B cell (primary cell): Measurements from ENCODE around the gene FMNL2. TPM values are rescaled to one million over a fixed set of nuclear protein-coding genes. Genes with fewer than 3 reads are reported as not detected.

ENCODE experiments used
- ATAC-seq: fragments of 200-7000 bp; cut with Tn5 transposase; one replicate; pipeline ENCODE4 v1.10.0; 2021; ENCODE audit warnings: low read depth, mild to moderate bottlenecking, moderate number of reproducible peaks, moderate library complexity
- CTCF ChIA-PET: fragments of 350-600 bp; sonication (Branson Sonifier 250); formaldehyde crosslinking; loops from one replicate; lab custom pipeline; 2021; ENCODE audit warnings: antibody characterized with exemption, inconsistent platforms; lab: Charles Lee
- POLR2A ChIA-PET: fragments of 350-600 bp; sonication (Branson Sonifier 250); formaldehyde crosslinking; loops from one replicate; lab custom pipeline; 2021; ENCODE audit warnings: antibody characterized with exemption; lab: Charles Lee
- DNase-seq: peaks from one replicate; pipeline ENCODE4 v3.0.0; 2013
- H2AFZ ChIP-seq: 2 replicates; pipeline ENCODE4 v1.6.1; 2012; ENCODE audit warnings: mild to moderate bottlenecking, low read depth, low read length; ENCODE audit not compliant: insufficient read depth, poor library complexity, severe bottlenecking
- H3K27ac ChIP-seq, 2 donors: 1 replicate in 1 of 2; 2 replicates in 1 of 2; pipeline ENCODE4 v1.5.1; 2012 to 2013; ENCODE audit warnings: low read length in 2 of 2, mild to moderate bottlenecking in 2 of 2, moderate library complexity in 1 of 2
- H3K27me3 ChIP-seq, 4 experiments: fragments of 200-600 bp in 1 of 4; sonication (generic) in 1 of 4; replicated peaks in 1 of 4; 1 replicate in 2 of 4; 2 replicates in 2 of 4; pipeline versions ENCODE4 v1.6.1 to v1.7.0; 2013 to 2016; ENCODE audit warnings: low read length in 3 of 4, mild to moderate bottlenecking in 2 of 4, mixed read lengths in 1 of 4, moderate library complexity in 1 of 4; ENCODE audit not compliant: insufficient read depth in 4 of 4, control insufficient read depth in 3 of 4; ENCODE audit errors: control extremely low read depth in 1 of 4
- H3K36me3 ChIP-seq, 2 experiments: replicated peaks in 1 of 2; 1 replicate in 1 of 2; 2 replicates in 1 of 2; pipeline versions ENCODE4 v1.6.1 to v1.7.1; 2013; ENCODE audit warnings: low read length in 1 of 2; ENCODE audit not compliant: insufficient read depth in 2 of 2, control insufficient read depth in 1 of 2; ENCODE audit errors: control extremely low read depth in 1 of 2, extremely low read depth in 1 of 2
- H3K4me1 ChIP-seq, 2 donors: fragments of 200-600 bp in 1 of 2; sonication (generic) in 1 of 2; 1 replicate in 1 of 2; 2 replicates in 1 of 2; pipeline versions ENCODE4 v1.5.1 to v1.6.1; 2013 to 2017; ENCODE audit warnings: low read length in 2 of 2; ENCODE audit not compliant: control insufficient read depth in 2 of 2, insufficient read depth in 2 of 2
- H3K4me2 ChIP-seq: replicated peaks from 2 replicates; pipeline ENCODE3; 2012; ENCODE audit warnings: mild to moderate bottlenecking, low read depth, low read length; ENCODE audit not compliant: poor library complexity, severe bottlenecking
- H3K4me3 ChIP-seq, 5 experiments: fragments of 200-600 bp in 1 of 5; sonication (generic) in 1 of 5; 1 replicate in 3 of 5; 2 replicates in 2 of 5; pipeline versions ENCODE4 v1.5.1 to v1.7.0; 2011 to 2016; ENCODE audit warnings: low read length in 4 of 5, mild to moderate bottlenecking in 4 of 5, low read depth in 2 of 5, control low read depth in 1 of 5, moderate library complexity in 1 of 5; ENCODE audit not compliant: insufficient read depth in 1 of 5; ENCODE audit errors: control extremely low read depth in 1 of 5, extremely low read depth in 1 of 5
- H3K79me2 ChIP-seq: fragments of 200-600 bp; sonication (generic); one replicate; pipeline ENCODE4 v1.6.0; 2016; ENCODE audit warnings: low read length; ENCODE audit not compliant: control insufficient read depth, insufficient read depth
- H3K9ac ChIP-seq: fragments of 200-600 bp; sonication (generic); 2 replicates; pipeline ENCODE4 v1.6.1; 2017; ENCODE audit warnings: mild to moderate bottlenecking, low read length, moderate library complexity
- H3K9me3 ChIP-seq, 3 donors: one replicate each; pipeline versions ENCODE4 v1.6.1 to v1.7.1; 2013; ENCODE audit warnings: low read length in 2 of 3; ENCODE audit not compliant: control insufficient read depth in 2 of 3, insufficient read depth in 1 of 3; ENCODE audit errors: control extremely low read depth in 1 of 3
- H4K20me1 ChIP-seq: 2 replicates; pipeline ENCODE4 v1.6.0; 2012; ENCODE audit warnings: mild to moderate bottlenecking, low read length; ENCODE audit not compliant: insufficient read depth, control insufficient read depth, poor library complexity, severe bottlenecking
- H3K27ac Mint-ChIP-seq: one replicate; pipeline ENCODE4 v1.8.0; 2021; ENCODE audit warnings: mixed read lengths
- H3K27me3 Mint-ChIP-seq: one replicate; pipeline ENCODE4 v1.8.0; 2021; ENCODE audit warnings: mixed read lengths
- H3K4me1 Mint-ChIP-seq: one replicate; pipeline ENCODE4 v1.8.0; 2021; ENCODE audit warnings: mixed read lengths
- H3K4me3 Mint-ChIP-seq: one replicate; pipeline ENCODE4 v1.8.0; 2021; ENCODE audit warnings: mixed read lengths
- H3K9me3 Mint-ChIP-seq: one replicate; pipeline ENCODE4 v1.8.0; 2022; ENCODE audit warnings: mixed read lengths; ENCODE audit not compliant: insufficient read depth
- EZH2 ChIP-seq: IDR thresholded peaks from 2 replicates; pipeline ENCODE4 v1.6.1; 2012; ENCODE audit warnings: borderline replicate concordance, low read depth, mild to moderate bottlenecking, moderate library complexity, low read length; ENCODE audit not compliant: insufficient read depth, poor library complexity, severe bottlenecking
- WGBS: methylation state at CpG from one replicate; pipeline ENCODE4 v1.1.5; 2013; ENCODE audit warnings: missing lambda C conversion rate; ENCODE audit not compliant: insufficient coverage; 5-methylcytosine and 5-hydroxymethylcytosine counted together
- intact Hi-C: fragments of 100-400 bp; cut with micrococcal nuclease; formaldehyde crosslinking; loops from one replicate; pipeline ENCODE4 v1.10.0; 2022
- polyA plus RNA-seq: library from polyadenylated mRNA; depleted of rRNA; stranded (reverse); fragments of >200 nt; gene quantifications from 2 replicates; pipeline ENCODE4 v1.2.3, GENCODE V29; 2012
- total RNA-seq, 2 donors: library from RNA; stranded (reverse); fragments of 120-200 nt in 1 of 2; gene quantifications; 1 replicate in 1 of 2; 2 replicates in 1 of 2; pipeline versions ENCODE4 v1.2.3 to v1.2.4, GENCODE V29; 2013 to 2022
- TF ChIP-seq, protein P1 (sequence below): fragments of 200-600 bp; IDR thresholded peaks from one replicate; pipeline ENCODE4 v1.8.0; 2022; ENCODE audit warnings: antibody characterized with exemption, mild to moderate bottlenecking

Gene FMNL2
- total and polyA plus RNA-seq, 2 donors (not counting 1 experiment from before 2014, with no cell fraction given): 0.73 to 8.8 TPM

DNA sequence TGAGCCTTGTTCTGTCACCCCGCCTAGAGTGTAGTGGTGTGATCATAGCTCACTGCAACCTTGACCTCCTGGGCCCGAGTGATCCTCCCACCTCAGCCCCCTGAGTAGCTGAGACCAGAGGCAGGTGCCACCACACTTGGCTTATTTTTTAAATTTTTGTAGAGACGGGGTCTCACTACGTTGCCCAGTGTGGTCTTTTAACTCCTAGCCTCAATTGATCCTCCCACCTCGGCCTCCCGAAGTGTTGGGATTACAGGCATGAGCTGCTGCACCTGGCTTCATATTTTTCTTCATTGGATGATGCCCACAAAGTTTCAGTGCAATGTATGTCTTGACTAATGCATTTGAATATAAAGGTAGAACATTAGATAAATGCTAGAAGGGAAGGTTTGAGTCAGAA is 120.8 kb downstream of the FMNL2 start:
- no peaks in the 10 kb centered on the region for H3K9me3 ChIP-seq
- no peak overlapping the region for H3K27ac Mint-ChIP-seq
- H3K4me3 Mint-ChIP-seq: no peak overlapping the region
- H3K27ac ChIP-seq: no peak overlapping the region
- POLR2A ChIA-PET: no interaction called here
- no peak for DNase-seq
- H3K9ac ChIP-seq: no peak overlapping the region
- H3K4me1 ChIP-seq: no peaks in the 10 kb centered on the region
- WGBS: 90% methylated on average over 3 of the region's 6 CpGs
- intact Hi-C loops: no loop called here
- no peak for TF ChIP-seq EZH2
- TF ChIP-seq, protein P1, sequence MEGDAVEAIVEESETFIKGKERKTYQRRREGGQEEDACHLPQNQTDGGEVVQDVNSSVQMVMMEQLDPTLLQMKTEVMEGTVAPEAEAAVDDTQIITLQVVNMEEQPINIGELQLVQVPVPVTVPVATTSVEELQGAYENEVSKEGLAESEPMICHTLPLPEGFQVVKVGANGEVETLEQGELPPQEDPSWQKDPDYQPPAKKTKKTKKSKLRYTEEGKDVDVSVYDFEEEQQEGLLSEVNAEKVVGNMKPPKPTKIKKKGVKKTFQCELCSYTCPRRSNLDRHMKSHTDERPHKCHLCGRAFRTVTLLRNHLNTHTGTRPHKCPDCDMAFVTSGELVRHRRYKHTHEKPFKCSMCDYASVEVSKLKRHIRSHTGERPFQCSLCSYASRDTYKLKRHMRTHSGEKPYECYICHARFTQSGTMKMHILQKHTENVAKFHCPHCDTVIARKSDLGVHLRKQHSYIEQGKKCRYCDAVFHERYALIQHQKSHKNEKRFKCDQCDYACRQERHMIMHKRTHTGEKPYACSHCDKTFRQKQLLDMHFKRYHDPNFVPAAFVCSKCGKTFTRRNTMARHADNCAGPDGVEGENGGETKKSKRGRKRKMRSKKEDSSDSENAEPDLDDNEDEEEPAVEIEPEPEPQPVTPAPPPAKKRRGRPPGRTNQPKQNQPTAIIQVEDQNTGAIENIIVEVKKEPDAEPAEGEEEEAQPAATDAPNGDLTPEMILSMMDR: no peak
- no peak overlapping the region for H3K4me3 ChIP-seq
- H3K79me2 ChIP-seq: no peaks in the 10 kb centered on the region
- H4K20me1 ChIP-seq: no peaks in the 10 kb centered on the region
- H3K4me2 ChIP-seq: no peak overlapping the region
- H3K36me3 ChIP-seq: no peaks in the 10 kb centered on the region
- H2AFZ ChIP-seq: no peak overlapping the region
- no peaks in the 10 kb centered on the region for H3K4me1 Mint-ChIP-seq
- H3K27me3 ChIP-seq: no peaks in the 10 kb centered on the region
- ATAC-seq: no peak
- CTCF ChIA-PET: no interaction called here
- H3K27me3 Mint-ChIP-seq: no peaks in the 10 kb centered on the region
- H3K9me3 Mint-ChIP-seq: no peaks in the 10 kb centered on the region

DNA sequence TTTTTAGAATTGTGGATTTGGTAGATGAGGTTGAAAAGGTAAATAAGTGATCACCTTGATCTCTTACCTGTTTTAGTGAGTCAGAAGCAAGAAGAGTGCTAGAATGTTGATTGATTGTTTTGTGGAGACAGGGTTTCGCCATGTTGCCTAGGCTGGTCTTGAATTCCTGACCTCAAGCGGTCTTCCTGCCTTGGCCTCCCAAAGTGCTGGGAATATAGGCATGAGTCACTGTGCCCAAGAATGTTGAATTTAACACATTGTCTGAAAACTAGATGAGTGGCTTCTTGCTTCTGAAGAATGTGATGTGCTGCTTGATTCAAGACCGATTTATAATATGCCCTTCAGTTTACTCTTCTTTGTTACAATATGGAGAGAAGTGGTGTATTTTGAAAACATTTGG is 121.3 kb downstream of the FMNL2 start:
- no peak overlapping the region for H2AFZ ChIP-seq
- no peaks in the 10 kb centered on the region for H3K9me3 ChIP-seq
- intact Hi-C loops: no loop called here
- no peak overlapping the region for H3K4me3 ChIP-seq
- no peaks in the 10 kb centered on the region for H3K27me3 ChIP-seq
- H3K36me3 ChIP-seq: no peaks in the 10 kb centered on the region
- Mint-ChIP-seq H3K9me3 (no peaks in the 10 kb centered on the region), H3K27ac (no peak overlapping the region), H3K4me1 (no peaks in the 10 kb centered on the region), H3K4me3 (no peak overlapping the region), H3K27me3 (no peaks in the 10 kb centered on the region)
- no peak for TF ChIP-seq EZH2
- H3K4me1 ChIP-seq: no peaks in the 10 kb centered on the region
- CTCF ChIA-PET: no interaction called here
- DNase-seq: no peak
- no peak for ATAC-seq
- POLR2A ChIA-PET: no interaction called here
- no peak overlapping the region for H3K9ac ChIP-seq
- H4K20me1 ChIP-seq: no peaks in the 10 kb centered on the region
- WGBS: 100% methylated on average over 2 of the region's 3 CpGs
- H3K4me2 ChIP-seq: no peak overlapping the region
- H3K79me2 ChIP-seq: no peaks in the 10 kb centered on the region
- H3K27ac ChIP-seq: no peak overlapping the region
